NCI-H345 (cell line): ENCODE measurements around the gene B3GLCT.
"Not testable (repeated sequence)": the region's sequence is repeated elsewhere in the genome, so short reads cannot be mapped to it uniquely, and the experiment has no call there.

Experiments
- DNase-seq: peaks from one replicate; lab custom pipeline; 2025; lab: John Stamatoyannopoulos, UW

The B3GLCT gene

DNA sequence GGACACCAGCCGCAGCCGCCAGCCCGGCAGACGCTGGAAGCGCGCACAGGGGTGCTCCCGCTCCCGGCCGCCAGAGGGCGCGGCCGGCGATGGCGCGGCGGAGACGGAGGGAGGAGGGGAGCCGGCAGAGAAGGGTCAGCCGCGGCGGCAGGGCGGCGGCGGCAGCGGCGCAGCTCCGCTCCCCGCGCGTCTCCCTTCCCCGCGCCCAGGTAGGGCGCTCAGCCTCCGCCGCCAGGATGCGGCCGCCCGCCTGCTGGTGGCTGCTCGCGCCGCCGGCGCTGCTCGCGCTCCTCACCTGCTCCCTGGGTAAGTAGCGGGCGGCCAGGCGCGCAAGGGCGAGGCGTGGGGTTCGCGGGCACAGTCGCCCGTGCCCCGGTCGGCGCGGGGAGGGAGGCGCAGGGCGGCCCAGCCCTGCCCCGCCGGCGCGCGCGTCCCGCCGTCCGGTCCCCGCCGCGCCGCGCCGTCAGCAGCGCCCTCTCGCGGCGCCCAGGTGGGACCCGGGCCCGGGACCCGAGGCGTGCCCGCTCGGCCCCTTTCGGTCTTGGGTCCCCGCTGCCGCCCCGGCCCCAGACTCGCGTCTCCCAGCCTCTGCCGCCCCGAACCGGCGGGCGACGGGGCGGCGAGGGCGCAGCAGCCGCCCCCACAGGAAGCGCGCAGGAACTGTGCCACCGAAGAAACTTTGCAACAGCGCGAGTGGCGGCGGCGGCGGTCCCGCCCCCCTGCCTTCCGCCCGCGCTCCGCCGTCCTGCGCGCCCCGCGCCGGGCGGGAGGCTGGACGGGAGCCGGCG is at the start of gene B3GLCT:
TSS of gene B3GLCT (plus strand) at position 127 of the 788 bp plus-strand sequence. CDS start at position 237, 110 bp downstream.
- DNase-seq = peak; percentile 68

DNA sequence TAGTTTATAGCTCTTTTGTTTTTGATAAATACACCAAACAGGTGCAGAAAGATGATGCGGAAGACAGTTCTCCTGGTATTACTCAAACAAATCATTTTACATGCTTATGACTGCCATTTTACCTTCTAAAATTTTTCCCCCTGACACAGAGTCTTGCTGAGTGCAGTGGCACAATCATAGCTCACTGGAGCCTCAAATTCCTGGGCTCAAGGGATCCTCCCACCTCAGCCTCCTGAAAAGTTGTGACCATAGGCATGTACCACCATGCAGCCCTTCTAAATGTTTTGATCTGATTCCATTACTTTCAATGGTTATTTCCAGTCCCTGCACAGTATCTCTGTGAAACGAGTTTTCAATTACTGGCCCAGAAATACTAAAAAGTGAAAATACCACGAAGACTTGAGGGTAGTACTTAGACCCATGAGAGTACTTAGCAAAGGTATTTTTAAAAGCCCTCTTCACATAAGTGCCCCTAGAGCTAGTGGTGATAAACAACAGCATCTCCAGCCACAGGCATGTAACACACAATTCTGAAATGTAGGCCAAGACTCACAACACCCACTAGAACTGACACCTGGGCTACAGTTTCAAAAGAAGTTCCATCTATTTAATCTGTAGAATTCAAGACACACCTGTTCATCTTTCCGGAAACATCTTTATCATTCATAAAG is 49.3 kb upstream of the B3GLCT start:
- no peak for DNase-seq

DNA sequence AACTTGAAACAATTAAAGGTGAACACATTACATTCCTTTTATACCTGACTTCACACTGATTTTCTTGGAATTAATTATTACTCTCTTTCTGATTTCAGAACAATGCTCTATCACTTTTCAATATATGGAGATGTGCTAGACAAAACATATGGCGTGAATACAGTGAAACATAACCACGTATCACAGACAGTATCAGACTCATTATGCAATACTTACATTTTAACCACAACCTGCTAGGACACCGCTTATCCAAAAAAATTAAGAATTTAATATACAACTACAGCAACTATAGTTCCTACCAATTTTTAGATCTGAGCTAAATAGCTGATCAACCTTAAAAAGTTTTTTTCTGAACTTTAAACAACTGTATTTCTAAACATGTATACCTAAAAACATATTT is 47.9 kb upstream of the B3GLCT start:
- DNase-seq = no peak

DNA sequence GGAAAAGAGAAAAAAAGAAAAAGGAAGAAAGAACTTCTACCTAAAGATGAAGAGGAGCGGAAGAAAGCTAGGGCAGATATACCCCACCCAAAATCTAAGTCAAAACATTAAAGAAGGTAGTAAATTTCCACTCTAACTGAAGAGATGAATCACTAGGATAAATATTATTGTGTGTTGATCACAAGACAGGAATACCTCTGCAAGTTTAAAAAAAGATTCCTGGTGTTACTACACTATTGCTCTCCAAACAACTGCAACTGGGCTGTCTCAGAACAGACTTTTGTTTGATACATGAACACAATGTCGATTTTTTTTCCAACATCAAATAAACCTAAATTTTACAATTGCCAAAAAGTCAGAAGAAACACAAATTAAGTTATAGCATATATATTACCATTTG is 44.8 kb upstream of the B3GLCT start:
- no peak for DNase-seq

DNA sequence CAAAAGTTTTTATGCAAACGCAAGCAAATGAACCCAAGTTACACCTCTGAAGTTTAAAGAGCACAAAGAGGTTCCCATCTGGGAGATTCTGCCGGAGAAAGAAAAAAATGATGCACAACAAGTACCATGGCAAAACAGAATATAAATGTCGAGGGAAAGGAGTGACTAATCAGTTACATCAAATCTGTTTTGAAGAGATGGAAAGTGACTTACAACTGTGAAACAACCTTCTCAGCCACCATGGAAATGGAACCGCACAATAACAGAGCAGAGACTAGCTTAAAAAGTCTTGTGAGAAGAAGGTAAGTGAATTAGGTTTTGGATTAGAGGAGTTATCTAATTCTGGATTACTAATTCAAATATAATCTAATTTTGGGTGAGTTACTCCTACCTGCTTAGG is 40.5 kb upstream of the B3GLCT start:
- DNase-seq = no peak

DNA sequence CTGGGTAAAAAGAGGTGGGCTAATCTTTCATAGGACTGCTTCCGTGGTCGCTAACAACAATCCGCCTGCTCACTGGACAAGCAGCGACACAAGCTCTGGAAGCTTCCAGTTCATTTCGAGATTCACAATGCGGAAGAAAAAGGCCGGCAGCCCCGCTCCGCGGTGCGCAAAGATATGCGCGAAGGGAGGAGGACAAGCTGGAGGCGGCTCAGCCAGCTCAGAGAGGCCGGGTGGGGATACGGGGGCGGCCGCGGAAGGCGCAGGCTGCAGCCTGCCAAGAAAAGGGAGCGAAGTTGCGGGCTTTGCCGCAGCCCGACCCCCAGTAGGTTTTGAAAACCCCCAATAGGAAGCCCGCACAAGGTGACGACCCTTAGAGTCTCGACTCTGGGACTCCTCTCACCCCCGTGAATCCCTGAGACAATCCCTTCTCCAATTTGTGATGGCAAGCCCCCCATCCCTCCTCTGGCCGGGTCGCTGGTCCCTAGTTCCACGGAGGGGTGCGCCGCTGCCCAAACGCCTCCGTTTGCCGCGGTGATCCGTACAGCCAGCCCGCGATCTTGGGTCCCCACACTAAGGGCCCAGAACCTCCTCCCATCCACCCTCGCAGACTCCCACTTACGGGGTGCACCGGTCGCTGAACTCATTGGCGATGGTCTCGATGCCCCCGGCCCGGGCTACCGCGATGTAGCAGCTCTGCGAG is 38.8 kb upstream of the B3GLCT start:
- DNase-seq = peak; percentile 17

DNA sequence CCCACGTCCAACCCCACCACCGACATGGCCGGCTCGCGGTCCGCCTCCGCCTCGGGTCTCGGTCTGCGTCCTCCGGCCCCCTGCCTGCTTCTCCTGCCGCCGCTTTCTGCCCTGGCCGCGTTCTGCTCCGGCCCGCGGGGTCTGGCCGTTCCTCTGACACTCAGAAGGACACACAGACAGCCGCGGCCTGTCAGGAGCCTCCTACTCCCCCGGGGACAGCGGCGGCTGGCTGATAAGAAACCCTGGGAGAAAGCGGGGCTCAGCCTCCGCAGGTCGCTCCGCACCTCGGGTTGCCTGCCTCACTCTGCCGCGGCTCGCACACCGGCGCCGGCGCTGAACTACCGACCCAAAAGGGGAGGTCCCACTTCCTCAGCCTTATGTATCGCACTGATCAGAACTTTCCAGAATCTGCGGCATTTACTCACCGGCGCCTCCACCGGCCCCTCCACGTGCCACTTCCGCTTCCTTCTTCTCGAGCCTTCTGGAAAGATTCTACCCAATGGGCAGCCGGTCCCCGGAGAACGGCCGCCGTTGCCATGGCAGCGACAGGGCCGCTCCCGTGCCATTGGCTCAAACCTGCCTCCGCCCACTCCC is 38.1 kb upstream of the B3GLCT start, which contains the start of gene HSPH1:
TSS of gene HSPH1 (minus strand) at position 348 of the 594 bp plus-strand sequence. CDS start at position 26, 322 bp downstream.
- DNase-seq = peak; percentile 94

DNA sequence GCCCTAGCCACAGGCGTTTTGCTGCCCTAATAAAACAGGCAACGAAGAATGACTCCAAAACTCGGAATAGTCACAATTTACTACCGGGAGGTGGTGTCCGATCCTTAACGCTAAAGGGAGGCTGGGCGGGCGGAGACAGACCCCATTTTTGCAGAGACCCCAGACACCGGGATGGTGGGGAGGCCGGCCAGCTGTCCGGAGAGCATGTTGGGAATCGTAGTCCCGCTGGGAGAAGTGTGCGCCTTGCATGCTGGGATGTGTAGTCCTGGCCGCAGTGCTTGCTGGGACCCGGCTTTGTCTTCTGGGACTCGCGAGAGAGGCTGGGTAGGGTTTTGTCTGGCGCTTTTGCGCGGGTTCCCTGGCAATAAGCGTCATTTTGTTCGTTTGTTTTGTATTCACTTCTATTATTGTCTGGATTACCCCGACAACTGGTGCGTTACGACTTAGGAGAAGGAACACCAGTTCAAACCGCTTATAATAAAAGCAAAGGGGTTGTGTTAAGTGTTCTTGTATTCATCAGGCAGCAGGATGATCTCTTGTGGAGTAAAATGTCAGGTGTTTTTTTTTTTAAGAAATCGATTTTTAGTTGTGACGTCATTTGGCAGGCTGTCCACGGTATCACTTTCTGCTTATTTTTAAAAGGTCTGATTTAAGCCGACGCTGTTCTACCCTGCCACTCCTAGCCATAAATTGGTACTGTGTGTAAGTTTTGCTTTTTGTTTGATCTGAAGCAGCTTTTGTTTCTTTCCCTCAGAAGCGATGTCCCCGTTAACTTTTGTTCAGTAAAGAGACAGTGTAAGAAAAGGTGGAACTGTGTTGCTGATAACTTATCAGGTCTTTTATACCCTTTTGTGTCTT is 37.4 kb upstream of the B3GLCT start:
- DNase-seq = peak; percentile 95

DNA sequence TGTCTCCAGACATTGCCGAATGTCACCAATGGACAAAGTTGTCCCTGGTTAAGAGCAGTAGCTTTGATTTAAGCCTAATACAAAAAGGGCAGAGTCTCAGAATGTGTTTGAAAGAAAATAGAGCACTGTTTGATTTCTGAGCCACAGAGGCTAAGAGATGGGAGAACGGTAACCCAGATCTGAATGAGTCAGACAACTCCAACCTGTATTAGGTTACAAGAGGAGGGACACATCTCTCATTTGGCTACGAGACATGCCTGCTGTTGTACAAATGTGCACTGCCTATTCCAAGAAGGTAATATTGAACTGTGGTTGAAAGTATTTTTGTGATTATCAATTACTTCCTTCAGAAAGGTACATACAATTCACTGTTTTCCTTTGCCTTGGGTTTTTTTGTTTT is 33.2 kb upstream of the B3GLCT start:
- no peak for DNase-seq

DNA sequence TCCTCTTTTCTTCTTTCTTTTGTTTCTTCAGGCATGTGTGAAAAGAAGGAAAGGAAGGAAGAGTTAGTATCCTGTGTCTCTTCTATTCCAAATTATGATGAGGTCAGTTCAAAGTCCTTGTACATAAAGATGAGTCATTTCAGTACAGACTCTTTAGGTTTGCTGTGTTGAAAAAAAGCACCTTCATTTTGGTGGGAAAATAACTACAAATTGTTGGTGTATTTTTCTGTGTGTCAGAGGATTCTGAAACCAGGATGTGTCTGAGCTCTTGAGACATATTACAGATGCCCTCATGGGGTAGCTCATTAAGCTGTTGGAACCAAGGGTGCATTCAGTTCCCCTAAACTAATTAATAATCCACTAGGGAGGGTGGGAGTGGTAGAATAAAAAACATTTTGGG is 32.3 kb upstream of the B3GLCT start:
- DNase-seq = no peak

DNA sequence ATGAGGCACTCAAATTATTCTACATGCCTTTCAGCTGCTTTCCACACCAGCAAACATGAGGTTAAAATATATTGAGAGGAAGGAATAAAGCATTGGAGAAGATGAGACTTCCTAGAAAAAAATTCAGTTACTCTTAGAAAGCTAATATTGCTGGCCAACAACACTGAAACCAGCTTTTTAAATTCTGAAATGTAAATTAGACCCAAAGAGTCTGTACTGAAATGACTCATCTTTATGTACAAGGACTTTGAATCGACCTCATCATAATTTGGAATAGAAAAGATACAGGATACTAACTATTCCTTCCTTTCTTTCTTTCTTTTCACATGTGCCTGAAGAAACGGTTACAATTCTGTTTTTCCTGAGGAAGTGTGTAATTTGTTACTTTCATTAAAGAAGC is 31.6 kb upstream of the B3GLCT start:
- DNase-seq = no peak

DNA sequence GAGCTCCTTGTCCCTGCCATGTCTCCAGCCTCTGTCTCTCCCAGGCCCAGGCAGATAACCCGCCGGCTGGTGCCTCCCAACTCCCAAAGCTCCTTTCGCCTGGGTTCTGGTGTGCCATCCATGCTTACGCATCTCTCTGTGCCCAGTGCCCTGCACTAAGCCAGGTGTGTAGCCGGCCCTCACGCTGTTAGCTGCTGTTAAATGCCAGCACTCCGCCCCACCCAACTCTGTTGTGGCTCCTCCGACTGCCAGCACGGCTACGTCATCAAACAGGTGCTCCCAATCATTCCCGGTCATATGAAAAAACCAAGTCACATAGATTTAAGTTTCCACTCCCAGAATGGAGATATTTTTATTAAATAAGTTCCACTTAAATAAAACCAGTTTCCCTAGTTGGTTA is 31.0 kb upstream of the B3GLCT start:
- DNase-seq = no peak

DNA sequence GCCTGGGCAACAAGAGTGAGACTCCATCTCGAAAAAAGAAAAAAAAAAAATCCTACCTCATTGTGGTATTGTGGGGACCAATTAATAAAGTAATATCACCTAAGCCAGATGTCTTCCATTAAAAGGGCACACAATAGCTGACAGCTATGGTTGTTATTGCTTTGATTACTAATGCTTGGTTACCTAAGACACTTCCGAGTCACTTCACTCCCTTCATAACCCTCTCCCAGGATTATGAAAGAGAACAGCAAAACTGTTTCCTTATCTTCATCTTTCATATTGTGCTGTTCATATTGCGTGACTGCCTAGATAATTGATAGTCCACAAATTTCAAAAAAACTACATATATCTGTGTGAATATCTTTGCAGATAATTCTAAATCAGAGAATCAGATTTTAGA is 27.8 kb upstream of the B3GLCT start:
- no peak for DNase-seq

DNA sequence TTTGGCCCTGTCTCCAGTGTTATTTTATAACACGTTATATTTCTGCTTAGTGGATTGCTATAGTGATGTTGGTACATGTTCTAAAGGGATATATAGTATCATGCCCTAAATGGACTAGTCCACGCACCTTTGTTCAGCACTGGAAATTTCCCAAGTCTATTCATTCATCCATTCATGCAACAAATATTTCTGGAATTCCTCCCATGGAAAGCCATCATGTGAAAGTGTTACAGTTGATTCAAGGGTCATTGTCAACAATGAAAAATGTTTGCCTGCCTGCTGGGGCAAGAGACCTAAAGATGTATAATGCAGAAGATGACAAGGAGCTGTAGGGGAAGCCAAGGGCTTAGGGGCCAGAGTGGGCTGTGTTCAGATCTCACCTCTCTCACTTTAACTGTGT is 27.2 kb upstream of the B3GLCT start:
- DNase-seq = no peak

DNA sequence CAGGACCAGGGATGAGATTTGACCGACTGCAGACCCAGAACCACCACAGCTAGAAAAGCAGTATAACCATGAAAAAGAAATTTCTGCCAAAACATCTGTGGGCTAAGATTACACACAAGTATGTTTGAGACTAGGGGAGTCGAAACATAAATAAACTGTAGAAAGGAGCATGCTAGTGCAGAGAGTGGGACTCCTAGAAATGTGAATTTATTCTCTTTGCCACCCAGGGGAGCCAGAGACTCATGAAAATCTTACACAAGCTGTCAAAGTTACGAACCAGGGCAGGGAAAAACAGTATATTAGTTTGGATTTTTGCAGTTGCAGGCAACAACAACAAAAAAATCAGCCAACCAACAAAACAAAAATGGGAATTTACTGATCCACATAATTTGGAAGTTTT is 25.8 kb upstream of the B3GLCT start:
- DNase-seq = no peak

DNA sequence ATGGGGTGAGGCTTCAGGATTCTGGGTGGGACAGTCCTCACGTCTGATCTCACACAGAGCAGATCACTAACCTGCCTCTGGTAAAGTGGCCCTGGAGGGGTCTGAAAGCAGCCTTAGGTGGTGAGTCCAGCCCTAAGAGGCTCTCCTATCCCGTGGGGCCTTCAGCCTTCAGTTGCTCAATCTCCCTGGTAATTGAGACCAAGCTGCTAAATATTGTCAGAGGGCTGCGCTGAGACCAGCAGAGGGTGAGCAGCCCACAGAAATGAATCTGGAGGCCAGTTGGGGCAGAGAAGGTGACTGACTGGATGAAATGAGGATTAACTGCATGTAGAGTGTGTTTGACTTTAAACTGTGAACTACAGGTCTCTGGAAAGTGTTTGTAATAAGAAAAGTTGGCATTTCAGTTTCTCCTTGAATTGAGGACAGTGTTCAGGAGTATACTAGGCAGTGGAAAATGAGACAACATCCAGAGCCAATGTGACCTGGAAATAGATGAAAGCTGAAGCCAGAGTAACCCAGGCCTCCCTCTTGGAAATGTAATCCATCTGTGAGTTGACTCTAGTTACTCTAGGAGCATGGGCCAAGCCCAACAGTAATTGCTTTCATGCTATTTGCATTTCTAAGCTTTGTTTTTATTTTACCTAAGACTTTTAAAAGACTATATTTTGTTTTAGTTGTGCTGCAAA is 23.8 kb upstream of the B3GLCT start:
- no peak for DNase-seq

DNA sequence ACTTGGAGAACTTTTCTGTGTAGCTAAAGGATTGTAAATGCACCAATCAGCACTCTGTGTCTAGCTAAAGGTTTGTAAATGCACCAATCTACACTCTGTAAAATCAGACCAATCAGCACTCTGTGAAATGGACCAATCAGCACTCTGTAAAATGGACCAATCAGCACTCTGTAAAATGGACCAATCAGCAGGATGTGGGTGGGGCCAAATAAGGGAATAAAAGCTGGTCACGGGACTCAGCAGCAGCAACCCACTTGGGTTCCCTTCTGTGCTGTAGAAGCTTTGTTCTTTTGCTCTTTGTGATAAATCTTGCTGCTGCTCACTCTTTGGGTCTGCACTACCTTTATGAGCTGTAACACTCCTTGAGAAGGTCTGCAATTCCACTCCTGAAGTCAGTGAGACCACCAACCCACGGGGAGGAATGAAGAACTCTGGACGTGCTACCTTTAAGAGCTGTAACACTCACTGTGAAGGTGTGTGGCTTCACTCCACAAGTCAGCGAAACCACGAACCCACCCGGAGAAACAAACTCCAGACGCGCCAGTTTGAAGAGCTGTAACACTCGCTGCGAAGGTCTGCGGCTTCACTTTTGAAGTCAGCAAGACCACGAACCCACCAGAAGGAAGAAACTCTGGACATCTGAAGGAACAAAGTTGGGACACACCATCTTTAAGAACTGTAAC is 21.8 kb upstream of the B3GLCT start:
- DNase-seq = not testable (repeated sequence)

DNA sequence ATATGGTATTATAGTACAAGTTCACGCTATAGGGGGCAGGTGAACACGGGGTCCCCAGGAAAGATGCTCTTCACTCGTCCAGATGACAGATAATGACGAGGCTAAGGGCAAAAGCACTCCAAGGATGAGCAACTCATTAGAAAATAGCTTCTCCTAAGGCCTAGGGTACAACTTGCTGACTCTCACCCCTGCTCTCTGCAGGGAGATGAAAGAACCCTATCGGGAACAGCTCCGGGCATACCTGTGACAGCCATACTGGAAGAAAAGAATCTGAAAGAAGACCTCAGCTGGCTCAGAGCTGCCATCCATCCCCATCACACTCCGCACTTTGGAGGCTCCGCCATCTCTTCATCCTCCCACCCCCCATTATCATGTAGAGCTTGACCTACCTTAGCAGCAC is 20.5 kb upstream of the B3GLCT start:
- DNase-seq = no peak

DNA sequence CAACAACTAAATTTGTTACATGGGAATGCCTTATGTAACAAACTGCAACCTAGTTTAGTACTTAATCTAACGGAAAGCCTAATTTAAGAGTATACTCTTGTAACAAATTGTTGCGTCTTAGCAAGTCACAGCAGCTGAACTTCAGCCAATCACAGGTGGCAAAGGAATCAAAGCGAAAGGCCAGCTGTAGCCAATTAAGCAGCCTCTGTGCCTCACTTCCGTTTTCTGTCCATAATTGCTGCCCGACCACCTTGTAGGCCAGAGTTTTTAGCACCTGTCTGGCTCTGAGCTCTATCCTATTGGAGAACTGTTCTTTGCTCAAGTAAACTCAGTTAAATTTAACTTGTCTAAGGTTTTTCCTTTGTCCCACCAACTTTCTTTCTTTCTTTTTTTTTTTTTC is 20.0 kb upstream of the B3GLCT start:
- no peak for DNase-seq

DNA sequence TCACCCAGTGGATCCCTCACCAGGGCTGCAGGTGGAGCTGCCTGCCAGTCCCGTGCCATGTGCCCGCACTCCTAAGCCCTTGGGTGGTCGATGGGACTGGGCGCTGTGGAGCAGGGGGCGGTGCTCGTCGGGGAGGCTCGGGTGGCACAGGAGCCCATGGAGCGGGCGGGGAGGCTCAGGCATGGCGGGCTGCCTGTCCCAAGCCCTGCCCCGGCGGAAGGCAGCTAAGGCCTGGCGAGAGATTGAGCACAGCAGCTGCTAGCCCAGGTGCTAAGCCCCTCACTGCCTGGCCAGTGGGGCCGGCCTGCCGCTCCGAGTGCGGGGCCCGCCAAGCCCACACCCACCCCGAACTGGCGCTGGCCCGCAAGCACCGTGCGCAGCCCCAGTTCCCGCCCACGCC is 16.8 kb upstream of the B3GLCT start:
- no peak for DNase-seq
